ENCODE measurements around the gene SOCS2.

DNA sequence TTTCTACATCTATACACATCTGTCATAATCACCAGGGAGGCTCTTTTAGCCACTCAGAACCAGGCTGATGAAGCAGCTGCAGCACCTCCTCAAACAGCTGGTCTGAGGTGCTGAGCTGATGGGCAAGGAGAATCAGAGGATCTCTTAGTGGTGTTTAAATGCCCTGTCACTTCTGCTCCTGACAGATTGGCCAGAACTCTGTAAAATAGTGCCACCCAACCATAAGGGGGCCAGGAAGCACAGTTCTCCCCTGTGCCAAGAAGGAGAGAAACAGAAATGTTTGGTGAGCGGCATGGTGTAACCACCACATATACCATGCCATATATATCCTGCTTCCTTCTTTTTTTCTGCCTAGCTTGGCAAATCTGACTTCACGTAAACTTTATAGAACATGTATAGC lies 12.8 kb downstream of the SOCS2 start:
- TF ChIP-seq, protein P1, sequence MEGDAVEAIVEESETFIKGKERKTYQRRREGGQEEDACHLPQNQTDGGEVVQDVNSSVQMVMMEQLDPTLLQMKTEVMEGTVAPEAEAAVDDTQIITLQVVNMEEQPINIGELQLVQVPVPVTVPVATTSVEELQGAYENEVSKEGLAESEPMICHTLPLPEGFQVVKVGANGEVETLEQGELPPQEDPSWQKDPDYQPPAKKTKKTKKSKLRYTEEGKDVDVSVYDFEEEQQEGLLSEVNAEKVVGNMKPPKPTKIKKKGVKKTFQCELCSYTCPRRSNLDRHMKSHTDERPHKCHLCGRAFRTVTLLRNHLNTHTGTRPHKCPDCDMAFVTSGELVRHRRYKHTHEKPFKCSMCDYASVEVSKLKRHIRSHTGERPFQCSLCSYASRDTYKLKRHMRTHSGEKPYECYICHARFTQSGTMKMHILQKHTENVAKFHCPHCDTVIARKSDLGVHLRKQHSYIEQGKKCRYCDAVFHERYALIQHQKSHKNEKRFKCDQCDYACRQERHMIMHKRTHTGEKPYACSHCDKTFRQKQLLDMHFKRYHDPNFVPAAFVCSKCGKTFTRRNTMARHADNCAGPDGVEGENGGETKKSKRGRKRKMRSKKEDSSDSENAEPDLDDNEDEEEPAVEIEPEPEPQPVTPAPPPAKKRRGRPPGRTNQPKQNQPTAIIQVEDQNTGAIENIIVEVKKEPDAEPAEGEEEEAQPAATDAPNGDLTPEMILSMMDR (IDR thresholded peaks at IDR 0.05): no peak
- TF ChIP-seq EP300 (IDR thresholded peaks at IDR 0.05): no peak
- TF ChIP-seq POLR2A (IDR thresholded peaks at IDR 0.05): no peak
